ENCODE measurements around the gene FAM13A. TPM values are rescaled to one million over a fixed set of nuclear protein-coding genes. Genes with fewer than 3 reads are reported as not detected.

Gene FAM13A
- total RNA-seq, 1 donor from 2014 or later, result 2.7 TPM

- Mint-ChIP-seq H3K27ac (no peak overlapping the region), H3K27me3 (no peaks in the 10 kb centered on the region), H3K36me3 (ENCODE audit: low read depth) (peaks cover 26% of the 10 kb centered on the region), H3K4me3 (no peak overlapping the region), H3K9me3 (no peaks in the 10 kb centered on the region), H3K4me1 (peaks cover under 1% of the 10 kb centered on the region)
- ATAC-seq (ENCODE audit: low read depth) (no peak), DNase-seq (no peak)
- intact Hi-C loops (cut with micrococcal nuclease), result no loop called here
- TF ChIP-seq, protein P1, sequence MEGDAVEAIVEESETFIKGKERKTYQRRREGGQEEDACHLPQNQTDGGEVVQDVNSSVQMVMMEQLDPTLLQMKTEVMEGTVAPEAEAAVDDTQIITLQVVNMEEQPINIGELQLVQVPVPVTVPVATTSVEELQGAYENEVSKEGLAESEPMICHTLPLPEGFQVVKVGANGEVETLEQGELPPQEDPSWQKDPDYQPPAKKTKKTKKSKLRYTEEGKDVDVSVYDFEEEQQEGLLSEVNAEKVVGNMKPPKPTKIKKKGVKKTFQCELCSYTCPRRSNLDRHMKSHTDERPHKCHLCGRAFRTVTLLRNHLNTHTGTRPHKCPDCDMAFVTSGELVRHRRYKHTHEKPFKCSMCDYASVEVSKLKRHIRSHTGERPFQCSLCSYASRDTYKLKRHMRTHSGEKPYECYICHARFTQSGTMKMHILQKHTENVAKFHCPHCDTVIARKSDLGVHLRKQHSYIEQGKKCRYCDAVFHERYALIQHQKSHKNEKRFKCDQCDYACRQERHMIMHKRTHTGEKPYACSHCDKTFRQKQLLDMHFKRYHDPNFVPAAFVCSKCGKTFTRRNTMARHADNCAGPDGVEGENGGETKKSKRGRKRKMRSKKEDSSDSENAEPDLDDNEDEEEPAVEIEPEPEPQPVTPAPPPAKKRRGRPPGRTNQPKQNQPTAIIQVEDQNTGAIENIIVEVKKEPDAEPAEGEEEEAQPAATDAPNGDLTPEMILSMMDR (IDR thresholded peaks at IDR 0.05), result no peak
- ChIA-PET CTCF (no interaction called here), POLR2A (no interaction called here)
Measured at GRCh38 chr4:88731381-88731780, 325.6 kb downstream of the FAM13A start.

GRCh38 chr4:88730811-88731210 lies 326.2 kb downstream of the FAM13A start:
- ATAC-seq (ENCODE audit: low read depth), result no peak
- Mint-ChIP-seq H3K36me3 (ENCODE audit: low read depth) (peaks cover 29% of the 10 kb centered on the region), H3K27ac (no peak overlapping the region), H3K27me3 (no peaks in the 10 kb centered on the region), H3K4me3 (no peak overlapping the region), H3K9me3 (no peaks in the 10 kb centered on the region), H3K4me1 (no peaks in the 10 kb centered on the region)
- DNase-seq, result no peak
- intact Hi-C loops (cut with micrococcal nuclease), result no loop called here
- TF ChIP-seq, protein P1 (IDR thresholded peaks at IDR 0.05), result no peak
- CTCF ChIA-PET, result no interaction called here
- POLR2A ChIA-PET, result no interaction called here

DNA sequence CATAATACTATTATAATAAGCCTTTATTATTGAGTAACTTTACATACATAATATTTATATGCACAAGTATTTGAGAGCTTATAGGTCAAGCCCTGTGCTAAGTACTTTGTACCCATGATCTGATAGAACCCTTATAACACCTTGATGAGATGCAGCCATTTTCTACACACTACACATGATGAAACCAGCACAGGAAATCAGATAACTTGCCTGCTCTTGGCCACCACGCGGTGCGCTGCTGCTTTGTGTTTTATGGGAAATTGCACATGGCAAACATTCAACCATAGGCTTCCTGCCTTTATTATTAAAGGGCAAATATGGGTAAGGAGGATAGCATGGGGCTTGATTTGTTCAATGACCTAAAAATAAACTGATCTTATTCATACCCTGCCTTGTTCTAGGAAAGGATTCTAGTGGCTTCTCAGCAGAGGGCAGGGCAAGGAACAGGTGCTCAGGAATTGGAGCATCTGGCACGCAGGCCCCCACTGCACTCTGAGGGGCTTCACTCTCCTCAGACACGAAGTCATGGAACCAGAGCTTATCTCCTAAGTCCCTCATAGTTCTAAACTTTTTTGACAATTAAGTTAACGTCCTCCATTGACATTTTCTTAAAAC lies 327.7 kb downstream of the FAM13A start:
- ChIA-PET CTCF (no interaction called here), POLR2A (no interaction called here)
- H3K4me3 Mint-ChIP-seq, result no peak overlapping the region
- TF ChIP-seq, protein P1 (IDR thresholded peaks at IDR 0.05), result no peak
- intact Hi-C loops (cut with micrococcal nuclease), result no loop called here
- H3K9me3 Mint-ChIP-seq, result no peaks in the 10 kb centered on the region
- H3K36me3 Mint-ChIP-seq (ENCODE audit: low read depth), result peaks cover 39% of the 10 kb centered on the region
- H3K4me1 Mint-ChIP-seq, result no peaks in the 10 kb centered on the region
- H3K27ac Mint-ChIP-seq, result no peak overlapping the region
- no peaks in the 10 kb centered on the region for H3K27me3 Mint-ChIP-seq
- ATAC-seq (ENCODE audit: low read depth) (no peak), DNase-seq (no peak)

- Mint-ChIP-seq H3K27ac (no peak overlapping the region), H3K9me3 (no peaks in the 10 kb centered on the region)
Measured at GRCh38 chr4:88728146-88728545, 328.8 kb downstream of the FAM13A start.

DNA sequence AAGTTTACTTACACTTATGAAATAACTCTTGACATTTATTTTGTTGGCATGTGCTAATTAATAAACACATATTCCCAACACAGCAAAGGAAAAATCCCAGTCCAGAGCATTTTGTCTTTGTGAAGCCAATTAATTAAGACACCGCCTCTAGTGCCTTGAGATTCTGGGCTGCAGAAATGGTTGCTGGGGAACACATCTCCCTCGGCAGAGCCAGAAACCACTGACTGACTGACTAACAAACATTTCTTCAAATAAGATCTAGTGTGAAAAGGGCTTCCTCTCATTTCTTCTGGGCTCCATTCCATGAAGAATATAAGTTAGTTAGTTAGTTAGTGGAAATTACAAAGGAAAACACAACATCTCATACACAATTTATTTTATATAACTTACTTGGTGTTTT lies 331.0 kb downstream of the FAM13A start:
- intact Hi-C loops (cut with micrococcal nuclease), result no loop called here
- DNase-seq, result no peak
- TF ChIP-seq, protein P1 (IDR thresholded peaks at IDR 0.05), result no peak
- no peaks in the 10 kb centered on the region for H3K4me1 Mint-ChIP-seq
- no peak overlapping the region for H3K27ac Mint-ChIP-seq
- ChIA-PET POLR2A (no interaction called here), CTCF (no interaction called here)
- H3K27me3 Mint-ChIP-seq, result no peaks in the 10 kb centered on the region
- peaks cover 68% of the 10 kb centered on the region for H3K36me3 Mint-ChIP-seq (ENCODE audit: low read depth)
- H3K4me3 Mint-ChIP-seq, result no peak overlapping the region
- no peak for ATAC-seq (ENCODE audit: low read depth)
- no peaks in the 10 kb centered on the region for H3K9me3 Mint-ChIP-seq

More at GRCh38 chr4:88728146-88728545, 328.8 kb downstream of the FAM13A start:
- DNase-seq (no peak), ATAC-seq (ENCODE audit: low read depth) (no peak)
- H3K4me3 Mint-ChIP-seq, result no peak overlapping the region
- ChIA-PET POLR2A (no interaction called here), CTCF (no interaction called here)
- TF ChIP-seq, protein P1 (IDR thresholded peaks at IDR 0.05), result no peak
- H3K4me1 Mint-ChIP-seq, result no peaks in the 10 kb centered on the region
- peaks cover 48% of the 10 kb centered on the region for H3K36me3 Mint-ChIP-seq (ENCODE audit: low read depth)
- intact Hi-C loops (cut with micrococcal nuclease), result no loop called here
- no peaks in the 10 kb centered on the region for H3K27me3 Mint-ChIP-seq

Data from activated B cell treated with CpG ODN at 0.5 μM for 24 hours (primary cell).